ENCODE results near the gene ACVR1C.

The ACVR1C gene

DNA sequence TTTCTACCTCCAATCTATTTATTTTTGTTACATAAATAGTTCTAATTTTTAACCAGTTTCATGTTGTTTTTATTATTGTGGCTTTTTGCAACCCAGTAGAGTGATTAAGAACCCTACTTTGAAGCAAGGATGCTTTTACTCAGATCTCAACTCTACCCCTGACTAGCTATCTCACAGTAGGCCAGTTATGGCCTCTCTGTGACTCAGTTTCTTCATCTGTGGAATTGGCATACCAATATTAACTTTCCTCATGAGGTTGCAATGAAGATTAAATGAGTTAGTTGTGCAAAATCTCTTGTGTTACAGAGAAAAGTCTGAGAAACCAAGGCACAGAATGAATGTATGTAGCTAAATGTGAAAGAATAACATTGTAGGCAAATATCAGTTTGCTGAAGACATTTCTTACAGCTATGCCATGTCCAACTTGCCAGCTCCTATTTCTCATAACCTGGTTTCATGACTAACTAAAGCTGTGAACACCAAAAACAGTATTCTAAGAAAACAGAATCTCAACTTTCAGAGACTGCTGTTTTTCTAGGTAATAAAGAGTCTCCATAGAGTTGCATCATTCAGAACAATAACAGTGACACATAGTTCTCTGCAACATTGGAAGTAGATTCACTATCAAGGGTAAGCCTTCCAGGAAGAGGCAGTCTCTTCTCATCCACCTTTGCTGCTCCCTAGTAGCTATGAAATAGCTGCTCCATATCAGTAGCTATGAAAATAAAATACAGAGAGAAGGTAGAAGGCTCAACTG is 151.5 kb downstream of the ACVR1C start:
- TF ChIP-seq, protein P1, sequence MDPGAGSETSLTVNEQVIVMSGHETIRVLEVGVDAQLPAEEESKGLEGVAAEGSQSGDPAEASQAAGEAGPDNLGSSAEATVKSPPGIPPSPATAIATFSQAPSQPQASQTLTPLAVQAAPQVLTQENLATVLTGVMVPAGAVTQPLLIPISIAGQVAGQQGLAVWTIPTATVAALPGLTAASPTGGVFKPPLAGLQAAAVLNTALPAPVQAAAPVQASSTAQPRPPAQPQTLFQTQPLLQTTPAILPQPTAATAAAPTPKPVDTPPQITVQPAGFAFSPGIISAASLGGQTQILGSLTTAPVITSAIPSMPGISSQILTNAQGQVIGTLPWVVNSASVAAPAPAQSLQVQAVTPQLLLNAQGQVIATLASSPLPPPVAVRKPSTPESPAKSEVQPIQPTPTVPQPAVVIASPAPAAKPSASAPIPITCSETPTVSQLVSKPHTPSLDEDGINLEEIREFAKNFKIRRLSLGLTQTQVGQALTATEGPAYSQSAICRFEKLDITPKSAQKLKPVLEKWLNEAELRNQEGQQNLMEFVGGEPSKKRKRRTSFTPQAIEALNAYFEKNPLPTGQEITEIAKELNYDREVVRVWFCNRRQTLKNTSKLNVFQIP (CRISPR knock-in tag; IDR thresholded peaks at IDR 0.05; ENCODE audit: borderline replicate concordance, low read depth) = no peak
- TF ChIP-seq ISL1 (CRISPR knock-in tag; IDR thresholded peaks at IDR 0.05) (no peak), BACH2 (CRISPR knock-in tag; IDR thresholded peaks at IDR 0.05; ENCODE audit: borderline replicate concordance) (no peak), TCF4 (CRISPR knock-in tag; IDR thresholded peaks at IDR 0.05; ENCODE audit: borderline replicate concordance) (no peak)
- TF ChIP-seq, protein P2, sequence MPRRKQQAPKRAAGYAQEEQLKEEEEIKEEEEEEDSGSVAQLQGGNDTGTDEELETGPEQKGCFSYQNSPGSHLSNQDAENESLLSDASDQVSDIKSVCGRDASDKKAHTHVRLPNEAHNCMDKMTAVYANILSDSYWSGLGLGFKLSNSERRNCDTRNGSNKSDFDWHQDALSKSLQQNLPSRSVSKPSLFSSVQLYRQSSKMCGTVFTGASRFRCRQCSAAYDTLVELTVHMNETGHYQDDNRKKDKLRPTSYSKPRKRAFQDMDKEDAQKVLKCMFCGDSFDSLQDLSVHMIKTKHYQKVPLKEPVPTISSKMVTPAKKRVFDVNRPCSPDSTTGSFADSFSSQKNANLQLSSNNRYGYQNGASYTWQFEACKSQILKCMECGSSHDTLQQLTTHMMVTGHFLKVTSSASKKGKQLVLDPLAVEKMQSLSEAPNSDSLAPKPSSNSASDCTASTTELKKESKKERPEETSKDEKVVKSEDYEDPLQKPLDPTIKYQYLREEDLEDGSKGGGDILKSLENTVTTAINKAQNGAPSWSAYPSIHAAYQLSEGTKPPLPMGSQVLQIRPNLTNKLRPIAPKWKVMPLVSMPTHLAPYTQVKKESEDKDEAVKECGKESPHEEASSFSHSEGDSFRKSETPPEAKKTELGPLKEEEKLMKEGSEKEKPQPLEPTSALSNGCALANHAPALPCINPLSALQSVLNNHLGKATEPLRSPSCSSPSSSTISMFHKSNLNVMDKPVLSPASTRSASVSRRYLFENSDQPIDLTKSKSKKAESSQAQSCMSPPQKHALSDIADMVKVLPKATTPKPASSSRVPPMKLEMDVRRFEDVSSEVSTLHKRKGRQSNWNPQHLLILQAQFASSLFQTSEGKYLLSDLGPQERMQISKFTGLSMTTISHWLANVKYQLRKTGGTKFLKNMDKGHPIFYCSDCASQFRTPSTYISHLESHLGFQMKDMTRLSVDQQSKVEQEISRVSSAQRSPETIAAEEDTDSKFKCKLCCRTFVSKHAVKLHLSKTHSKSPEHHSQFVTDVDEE (CRISPR knock-in tag; IDR thresholded peaks at IDR 0.05) = no peak
- ATAC-seq = no peak
